Measurements from ENCODE around the gene GABARAP.

Gene GABARAP

DNA sequence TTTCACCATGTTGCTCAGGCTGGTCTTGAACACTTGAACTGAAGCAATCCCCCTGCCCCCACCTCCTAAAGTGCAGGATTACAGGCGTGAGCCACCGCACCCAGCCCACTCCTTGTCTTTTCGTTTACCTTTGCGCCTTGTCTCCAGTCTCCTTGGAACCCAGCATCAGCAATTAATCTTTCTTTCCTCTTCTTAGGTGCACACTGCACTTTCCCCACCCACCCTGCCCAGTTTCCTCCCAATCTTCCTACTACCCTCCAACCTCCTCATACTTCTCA lies 21.5 kb upstream of the GABARAP start:
- no peak for TF ChIP-seq ZFX (IDR thresholded peaks at IDR 0.05)
- TF ChIP-seq, protein P1, sequence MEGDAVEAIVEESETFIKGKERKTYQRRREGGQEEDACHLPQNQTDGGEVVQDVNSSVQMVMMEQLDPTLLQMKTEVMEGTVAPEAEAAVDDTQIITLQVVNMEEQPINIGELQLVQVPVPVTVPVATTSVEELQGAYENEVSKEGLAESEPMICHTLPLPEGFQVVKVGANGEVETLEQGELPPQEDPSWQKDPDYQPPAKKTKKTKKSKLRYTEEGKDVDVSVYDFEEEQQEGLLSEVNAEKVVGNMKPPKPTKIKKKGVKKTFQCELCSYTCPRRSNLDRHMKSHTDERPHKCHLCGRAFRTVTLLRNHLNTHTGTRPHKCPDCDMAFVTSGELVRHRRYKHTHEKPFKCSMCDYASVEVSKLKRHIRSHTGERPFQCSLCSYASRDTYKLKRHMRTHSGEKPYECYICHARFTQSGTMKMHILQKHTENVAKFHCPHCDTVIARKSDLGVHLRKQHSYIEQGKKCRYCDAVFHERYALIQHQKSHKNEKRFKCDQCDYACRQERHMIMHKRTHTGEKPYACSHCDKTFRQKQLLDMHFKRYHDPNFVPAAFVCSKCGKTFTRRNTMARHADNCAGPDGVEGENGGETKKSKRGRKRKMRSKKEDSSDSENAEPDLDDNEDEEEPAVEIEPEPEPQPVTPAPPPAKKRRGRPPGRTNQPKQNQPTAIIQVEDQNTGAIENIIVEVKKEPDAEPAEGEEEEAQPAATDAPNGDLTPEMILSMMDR (conservative IDR thresholded peaks at IDR 0.05) = no peak
- peak overlapping the region; percentile 99 for H3K27ac ChIP-seq

DNA sequence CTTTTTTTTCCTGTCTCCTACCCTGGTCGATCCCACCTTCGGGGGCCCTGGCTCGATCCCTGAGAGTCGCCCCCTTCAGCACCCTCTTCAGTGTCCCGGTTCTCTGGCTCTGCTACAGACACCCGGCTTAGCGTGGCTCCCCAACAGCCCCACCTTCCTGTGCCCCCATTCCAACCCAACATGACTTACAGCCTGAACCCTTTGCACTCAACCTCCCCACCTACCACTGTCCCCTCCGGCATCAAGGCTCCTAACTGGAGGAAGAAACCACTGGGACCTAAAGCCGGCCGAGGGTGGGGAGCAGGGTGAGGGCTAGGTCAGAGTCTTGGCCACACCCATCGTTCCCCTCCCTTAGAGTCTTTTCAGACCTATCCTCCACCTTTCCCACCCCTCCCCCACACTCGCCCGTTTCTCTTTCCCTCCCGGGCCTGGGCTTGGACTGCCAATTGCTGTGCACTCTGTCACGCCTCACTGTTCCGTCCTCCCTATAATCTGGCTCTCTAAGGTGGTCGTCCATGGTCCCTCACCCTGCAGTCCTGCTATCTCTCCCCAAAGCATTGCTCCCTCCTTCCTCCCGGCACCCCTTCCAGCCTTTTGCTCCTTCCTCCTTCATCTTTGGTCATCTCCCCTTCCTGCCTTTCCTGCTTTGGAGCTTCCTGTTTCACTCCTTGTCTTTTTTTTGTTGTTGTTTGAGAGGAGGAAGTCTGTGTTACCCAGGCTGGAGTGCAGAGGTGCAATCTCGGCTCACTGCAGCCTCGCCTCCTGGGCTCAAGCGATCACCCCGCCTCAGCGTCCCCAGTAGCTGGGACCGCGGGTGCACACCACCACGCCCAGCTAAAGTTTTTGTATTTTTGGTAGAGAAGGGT lies 20.9 kb upstream of the GABARAP start:
- H3K27ac ChIP-seq = peak overlapping the region; percentile 99
- TF ChIP-seq ZFX (IDR thresholded peaks at IDR 0.05) = no peak
- TF ChIP-seq, protein P1 (conservative IDR thresholded peaks at IDR 0.05) = no peak

DNA sequence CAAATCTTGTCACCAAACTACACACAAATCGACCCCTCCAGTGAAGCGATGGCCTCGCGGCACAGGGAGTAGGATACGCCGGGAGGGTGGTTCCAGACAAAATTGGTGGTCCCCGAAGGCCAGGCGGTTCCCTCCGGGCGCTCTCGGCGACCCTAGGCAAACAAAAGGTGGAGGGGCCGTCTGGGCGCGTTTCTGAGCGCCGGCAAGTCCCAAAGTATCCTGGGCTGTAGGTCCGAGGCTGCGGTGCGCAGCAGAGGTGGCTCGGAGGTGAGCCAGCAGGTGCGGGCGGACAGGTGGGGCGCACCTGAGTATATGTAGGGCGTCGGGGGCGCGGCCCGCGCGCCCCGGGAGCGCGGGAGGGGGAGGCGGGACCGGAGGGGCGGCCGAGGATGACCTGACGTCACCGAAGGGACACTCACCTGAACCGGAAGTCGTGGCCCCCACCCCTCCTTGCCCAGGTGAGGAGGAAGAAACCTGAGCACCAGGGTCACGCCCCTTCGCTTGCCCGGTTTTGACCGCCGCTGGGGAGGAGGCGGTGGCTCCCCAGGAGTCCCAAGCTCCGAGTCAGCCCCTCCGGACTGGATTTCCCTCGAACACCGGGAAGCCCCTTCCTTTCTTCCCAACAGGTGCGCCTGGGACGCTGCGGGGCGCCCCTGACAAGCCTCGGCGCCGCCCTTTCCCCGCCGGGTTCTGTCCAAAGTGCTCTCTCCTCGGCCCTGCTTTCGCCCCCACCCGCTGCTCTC lies 20.1 kb upstream of the GABARAP start, which contains the start of gene CLDN7:
CLDN7 (minus strand) TSS at position 287 of the 743 bp plus-strand sequence. CDS start 435 bp downstream, outside the sequence.
- TF ChIP-seq, protein P1 (conservative IDR thresholded peaks at IDR 0.05) = no peak
- no peak for TF ChIP-seq ZFX (IDR thresholded peaks at IDR 0.05)
- H3K27ac ChIP-seq = peak within 1 kb of the TSS; percentile 99

DNA sequence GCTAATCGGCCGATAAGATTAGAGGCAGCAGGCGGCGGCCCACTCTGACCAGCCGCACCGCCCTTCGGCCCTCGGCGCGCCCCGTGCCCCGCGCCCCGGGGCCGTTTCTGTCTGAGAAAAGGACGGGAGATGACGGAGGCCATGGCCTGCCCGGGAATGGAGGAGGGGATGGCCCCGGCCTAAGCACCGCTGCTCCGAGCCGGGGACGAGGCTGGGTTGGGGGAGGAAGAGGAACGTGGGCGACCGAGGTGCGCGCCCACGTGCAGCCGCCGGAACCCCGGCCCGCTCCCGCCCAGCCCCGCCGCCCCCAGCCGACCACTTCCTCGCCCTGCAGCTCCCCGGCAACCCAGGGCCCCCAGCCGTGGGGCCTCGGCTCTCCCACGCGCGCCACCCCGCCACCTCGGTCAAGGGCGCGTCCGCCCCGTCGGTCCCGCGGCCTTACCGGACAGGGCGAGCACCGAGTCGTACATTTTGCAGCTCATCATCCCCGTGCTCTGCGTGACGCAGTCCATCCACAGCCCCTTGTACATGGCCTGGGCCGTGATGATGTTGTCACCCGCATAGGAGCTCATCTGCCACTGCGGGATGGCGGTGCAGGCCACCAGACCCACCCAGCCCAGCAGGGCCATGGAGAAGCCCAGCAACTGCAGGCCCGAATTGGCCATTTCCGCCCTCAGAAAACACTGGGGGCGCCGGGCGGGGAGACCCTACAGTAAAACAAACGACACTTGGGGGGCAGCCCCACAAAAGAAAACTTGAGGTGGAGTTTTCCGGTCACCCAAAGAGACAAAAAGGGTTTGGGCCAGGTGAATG lies 19.3 kb upstream of the GABARAP start:
- peak; percentile 84 for TF ChIP-seq ZFX (IDR thresholded peaks at IDR 0.05)
- TF ChIP-seq, protein P1 (conservative IDR thresholded peaks at IDR 0.05) = no peak
- peak overlapping the region; percentile 99 for H3K27ac ChIP-seq

DNA sequence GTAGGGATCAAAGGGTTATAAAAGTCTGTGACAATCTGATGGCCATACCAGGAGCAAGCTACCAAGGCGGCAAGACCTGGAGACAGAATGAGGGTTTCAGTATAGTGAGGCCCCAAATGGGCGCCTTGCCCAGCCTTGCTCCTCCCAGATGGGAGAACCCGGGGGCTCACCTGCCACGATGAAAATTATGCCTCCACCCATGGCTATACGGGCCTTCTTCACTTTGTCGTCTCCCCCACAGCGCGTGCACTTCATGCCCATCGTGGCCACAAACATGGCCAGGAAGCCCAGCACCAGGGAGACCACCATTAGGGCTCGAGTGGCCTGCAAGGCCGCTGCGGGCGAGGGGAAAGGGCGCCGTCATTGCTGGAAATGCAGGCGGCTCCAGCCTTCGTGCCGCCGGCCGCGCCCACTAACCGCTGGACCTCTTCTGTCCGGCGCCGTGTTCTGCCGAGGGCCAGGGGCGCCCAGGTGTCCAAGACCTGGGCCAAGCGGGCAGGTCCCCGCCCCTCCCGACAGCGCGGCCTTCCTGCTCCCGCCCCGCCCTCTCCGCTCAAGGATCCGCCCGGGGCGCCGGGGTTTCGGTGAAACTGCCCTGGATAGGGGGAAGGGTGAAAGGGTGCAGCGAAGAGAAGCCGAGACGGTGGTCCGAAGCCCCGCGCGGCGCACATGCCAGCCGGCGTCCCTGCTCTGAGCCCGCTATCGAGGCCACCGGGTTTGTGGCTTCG lies 18.6 kb upstream of the GABARAP start:
- peak overlapping the region; percentile 99 for H3K27ac ChIP-seq

DNA sequence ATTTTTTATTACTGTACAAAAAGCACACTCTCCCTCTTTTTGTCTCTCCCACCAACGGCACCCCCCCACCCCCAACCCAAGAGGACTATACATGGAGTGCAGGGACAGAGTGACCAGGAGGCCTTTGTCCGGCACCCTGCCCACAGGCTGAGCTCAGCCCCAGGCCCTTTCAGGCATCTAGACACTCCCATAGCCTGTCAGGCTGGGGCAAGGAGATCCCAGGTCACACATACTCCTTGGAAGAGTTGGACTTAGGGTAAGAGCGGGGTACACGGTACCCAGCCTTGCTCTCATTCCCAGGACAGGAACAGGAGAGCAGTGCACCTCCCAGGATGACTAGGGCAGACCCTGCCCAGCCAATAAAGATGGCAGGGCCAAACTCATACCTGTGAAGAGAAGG lies 17.9 kb upstream of the GABARAP start:
- TF ChIP-seq, protein P1 (conservative IDR thresholded peaks at IDR 0.05) = no peak
- TF ChIP-seq ZFX (IDR thresholded peaks at IDR 0.05) = no peak
- H3K27ac ChIP-seq = peak overlapping the region; percentile 99

More for the DNA sequence above, 18.6 kb upstream of the GABARAP start:
- TF ChIP-seq, protein P1 (conservative IDR thresholded peaks at IDR 0.05) = no peak
- no peak for TF ChIP-seq ZFX (IDR thresholded peaks at IDR 0.05)
